Activated T-cell treated with anti-CD3 and anti-CD28 coated beads for 48 hours (primary cell): ENCODE data around the gene EIF5A.

Experiments
- DNase-seq: peaks from one replicate; pipeline ENCODE4 v3.0.0-alpha.2; 2020; ENCODE audit warnings: low read depth

The EIF5A gene

GRCh38 chr17:7313890-7314718 lies 6.7 kb downstream of the EIF5A start:
- no peak for DNase-seq

- peak; percentile 93 for DNase-seq
Measured at GRCh38 chr17:7314719-7315569, 7.5 kb downstream of the EIF5A start, which contains the start of gene GPS2. GPS2 (minus strand) TSS chr17:7315360; CDS start chr17:7315052, 308 bp downstream.

- no peak for DNase-seq
Measured at GRCh38 chr17:7315570-7316235, 8.3 kb downstream of the EIF5A start.

GRCh38 chr17:7317161-7317803 lies 9.9 kb downstream of the EIF5A start:
- no peak for DNase-seq

GRCh38 chr17:7318121-7318860 lies 10.9 kb downstream of the EIF5A start:
- no peak for DNase-seq

- no peak for DNase-seq
Measured at GRCh38 chr17:7321466-7321865, 14.0 kb downstream of the EIF5A start.

GRCh38 chr17:7322520-7323194 lies 15.2 kb downstream of the EIF5A start:
- DNase-seq, result no peak

GRCh38 chr17:7323731-7324437 lies 16.5 kb downstream of the EIF5A start:
- peak; percentile 52 for DNase-seq

GRCh38 chr17:7324438-7324779 lies 17.0 kb downstream of the EIF5A start:
- no peak for DNase-seq

- DNase-seq, result no peak
Measured at GRCh38 chr17:7325031-7325528, 17.7 kb downstream of the EIF5A start.

GRCh38 chr17:7326186-7326585 lies 18.8 kb downstream of the EIF5A start:
- no peak for DNase-seq

GRCh38 chr17:7327056-7327455 lies 19.6 kb downstream of the EIF5A start:
- no peak for DNase-seq

- no peak for DNase-seq
Measured at GRCh38 chr17:7327501-7327900, 20.1 kb downstream of the EIF5A start.

- DNase-seq, result no peak
Measured at GRCh38 chr17:7328009-7328408, 20.6 kb downstream of the EIF5A start.

- DNase-seq, result no peak
Measured at GRCh38 chr17:7328840-7329373, 21.5 kb downstream of the EIF5A start, which contains the start of gene NEURL4. NEURL4 (minus strand) TSS chr17:7329335; CDS start chr17:7329312, 23 bp downstream.

- peak; percentile 93 for DNase-seq
Measured at GRCh38 chr17:7329374-7329996, 22.1 kb downstream of the EIF5A start.

- peak; percentile 74 for DNase-seq
Measured at GRCh38 chr17:7329997-7330637, 22.7 kb downstream of the EIF5A start.

GRCh38 chr17:7330638-7331015 lies 23.2 kb downstream of the EIF5A start:
- DNase-seq, result no peak

GRCh38 chr17:7332111-7332510 lies 24.7 kb downstream of the EIF5A start:
- DNase-seq, result no peak
